ENCODE results near the gene LAMB4.

DNA sequence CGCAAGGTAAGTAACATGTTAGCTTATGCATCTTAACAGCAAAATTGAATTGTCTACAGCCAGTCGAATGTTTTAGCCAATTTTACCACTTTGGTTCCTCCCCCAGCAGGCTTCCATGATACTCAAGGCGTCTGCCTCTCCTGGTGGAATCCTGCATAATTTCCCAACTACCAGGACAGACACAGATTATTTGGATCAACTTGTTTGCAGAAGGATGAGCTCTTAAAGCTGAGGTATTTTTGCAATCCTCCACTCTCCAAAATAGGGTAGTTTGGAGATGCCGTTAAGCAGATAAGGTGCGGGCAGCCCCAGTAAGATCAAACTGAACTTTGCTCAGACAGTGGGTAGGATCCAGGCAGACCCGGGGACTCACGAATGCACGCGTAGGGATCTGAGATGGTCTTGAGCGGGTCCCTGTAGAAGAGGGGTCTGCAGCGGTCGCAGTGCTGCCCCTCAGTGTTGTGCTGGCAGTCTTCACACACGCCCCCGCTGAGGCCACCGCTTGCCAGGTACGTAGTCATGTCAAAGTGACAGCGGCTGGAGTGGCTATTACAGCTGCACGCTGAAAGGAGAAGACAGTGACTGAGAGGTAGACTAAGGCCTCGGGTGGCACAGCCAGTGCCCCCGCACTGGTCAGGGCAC is 27.4 kb downstream of the LAMB4 start:
- TF ChIP-seq, protein P1, sequence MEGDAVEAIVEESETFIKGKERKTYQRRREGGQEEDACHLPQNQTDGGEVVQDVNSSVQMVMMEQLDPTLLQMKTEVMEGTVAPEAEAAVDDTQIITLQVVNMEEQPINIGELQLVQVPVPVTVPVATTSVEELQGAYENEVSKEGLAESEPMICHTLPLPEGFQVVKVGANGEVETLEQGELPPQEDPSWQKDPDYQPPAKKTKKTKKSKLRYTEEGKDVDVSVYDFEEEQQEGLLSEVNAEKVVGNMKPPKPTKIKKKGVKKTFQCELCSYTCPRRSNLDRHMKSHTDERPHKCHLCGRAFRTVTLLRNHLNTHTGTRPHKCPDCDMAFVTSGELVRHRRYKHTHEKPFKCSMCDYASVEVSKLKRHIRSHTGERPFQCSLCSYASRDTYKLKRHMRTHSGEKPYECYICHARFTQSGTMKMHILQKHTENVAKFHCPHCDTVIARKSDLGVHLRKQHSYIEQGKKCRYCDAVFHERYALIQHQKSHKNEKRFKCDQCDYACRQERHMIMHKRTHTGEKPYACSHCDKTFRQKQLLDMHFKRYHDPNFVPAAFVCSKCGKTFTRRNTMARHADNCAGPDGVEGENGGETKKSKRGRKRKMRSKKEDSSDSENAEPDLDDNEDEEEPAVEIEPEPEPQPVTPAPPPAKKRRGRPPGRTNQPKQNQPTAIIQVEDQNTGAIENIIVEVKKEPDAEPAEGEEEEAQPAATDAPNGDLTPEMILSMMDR (IDR thresholded peaks at IDR 0.05; ENCODE audit: low read length), result no peak
- TF ChIP-seq EZH2 (IDR thresholded peaks at IDR 0.05; ENCODE audit: borderline replicate concordance, low read length), result no peak

All from OCI-LY1 (cell line).